GM23338 (cell line): ENCODE data around the gene PSMB11. TPM values are rescaled to one million over a fixed set of nuclear protein-coding genes. Genes with fewer than 3 reads are reported as not detected.

ENCODE experiments used
- ATAC-seq: fragments of 200-7000 bp; cut with Tn5 transposase; 3 replicates; pipeline ENCODE4 v1.9.1; 2020
- DNase-seq: peaks from one replicate; pipeline ENCODE4 v3.0.0-alpha.2; 2015; ENCODE audit warnings: low spot score
- H2AFZ ChIP-seq: fragments of 200-600 bp; sonication (generic); 2 replicates; pipeline ENCODE4 v1.8.0; 2016; ENCODE audit warnings: antibody characterized with exemption, mild to moderate bottlenecking, moderate library complexity
- H3F3A ChIP-seq: fragments of 200-600 bp; sonication (generic); replicated peaks from 2 replicates; pipeline ENCODE4 v1.8.0; 2017; ENCODE audit warnings: antibody characterized with exemption, mixed run types, low read depth
- H3K27ac ChIP-seq: fragments of 200-600 bp; sonication (generic); 2 replicates; pipeline ENCODE4 v1.6.1; 2016; ENCODE audit warnings: low read depth
- H3K27me3 ChIP-seq: fragments of 200-600 bp; sonication (generic); 2 replicates; pipeline ENCODE4 v1.8.0; 2016; ENCODE audit warnings: mild to moderate bottlenecking, mixed run types, moderate library complexity; ENCODE audit not compliant: insufficient read depth
- H3K36me3 ChIP-seq: fragments of 200-600 bp; sonication (generic); 2 replicates; pipeline ENCODE4 v1.8.0; 2016; ENCODE audit warnings: mild to moderate bottlenecking; ENCODE audit not compliant: insufficient read depth
- H3K4me1 ChIP-seq: fragments of 200-600 bp; sonication (generic); 2 replicates; pipeline ENCODE4 v1.8.0; 2016; ENCODE audit warnings: mild to moderate bottlenecking, moderate library complexity; ENCODE audit not compliant: insufficient read depth
- H3K4me2 ChIP-seq: fragments of 200-600 bp; sonication (generic); 2 replicates; pipeline ENCODE4 v1.7.1; 2017; ENCODE audit warnings: mixed run types
- H3K4me3 ChIP-seq: fragments of 200-600 bp; sonication (generic); 2 replicates; pipeline ENCODE4 v1.6.1; 2016; ENCODE audit warnings: mixed run types
- H3K79me2 ChIP-seq: fragments of 200-600 bp; sonication (generic); replicated peaks from 2 replicates; pipeline ENCODE4 v1.8.0; 2017; ENCODE audit warnings: mild to moderate bottlenecking; ENCODE audit not compliant: insufficient read depth
- H3K9me2 ChIP-seq: fragments of 200-600 bp; sonication (generic); 2 replicates; pipeline ENCODE4 v1.8.0; 2017; ENCODE audit not compliant: insufficient read depth
- H4K20me1 ChIP-seq: fragments of 200-600 bp; sonication (generic); replicated peaks from 2 replicates; pipeline ENCODE4 v1.8.0; 2017; ENCODE audit warnings: mild to moderate bottlenecking; ENCODE audit not compliant: insufficient read depth
- H3K27ac Mint-ChIP-seq: 2 replicates; pipeline ENCODE4 v1.8.0; 2020; ENCODE audit warnings: inconsistent platforms, mild to moderate bottlenecking, moderate library complexity, mixed read lengths
- H3K27me3 Mint-ChIP-seq: 3 replicates; pipeline ENCODE4 v1.8.0; 2022; ENCODE audit warnings: low read depth, mild to moderate bottlenecking, moderate library complexity, mixed read lengths, inconsistent platforms; ENCODE audit not compliant: insufficient read depth, poor library complexity
- H3K36me3 Mint-ChIP-seq: 3 replicates; pipeline ENCODE4 v1.8.0; 2021; ENCODE audit warnings: low read depth, mild to moderate bottlenecking, inconsistent platforms, moderate library complexity, mixed read lengths
- H3K4me1 Mint-ChIP-seq: 3 replicates; pipeline ENCODE4 v1.8.0; 2020; ENCODE audit warnings: mild to moderate bottlenecking, inconsistent platforms, mixed read lengths
- H3K4me3 Mint-ChIP-seq: 3 replicates; pipeline ENCODE4 v1.8.0; 2021; ENCODE audit warnings: moderate library complexity, mild to moderate bottlenecking, inconsistent platforms, mixed read lengths
- H3K9me3 Mint-ChIP-seq: 3 replicates; pipeline ENCODE4 v1.8.0; 2020; ENCODE audit warnings: moderate library complexity, mild to moderate bottlenecking, inconsistent platforms, mixed read lengths
- CTCF ChIP-seq, 2 experiments: fragments of 200-600 bp in 1 of 2; sonication (generic) in 1 of 2; conservative IDR thresholded peaks; 2 replicates each; pipeline versions ENCODE4 v1.5.1 to v1.6.1; 2016 to 2017; ENCODE audit warnings: antibody characterized with exemption in 2 of 2, low read depth in 2 of 2, mild to moderate bottlenecking in 2 of 2, moderate library complexity in 1 of 2
- ETS1 ChIP-seq: IDR thresholded peaks from 2 replicates; pipeline ENCODE4 v1.6.1; 2016; ENCODE audit warnings: antibody characterized with exemption
- EZH2 ChIP-seq: fragments of 200-600 bp; sonication (generic); IDR thresholded peaks from one replicate; pipeline ENCODE4 v1.8.0; 2017; ENCODE audit warnings: antibody characterized with exemption, mild to moderate bottlenecking, low read depth; ENCODE audit not compliant: unreplicated experiment
- EZH2phosphoT487 ChIP-seq: fragments of 200-600 bp; sonication (generic); IDR thresholded peaks from one replicate; pipeline ENCODE4 v1.8.1; 2018; ENCODE audit warnings: antibody characterized with exemption; ENCODE audit not compliant: unreplicated experiment
- JUNB ChIP-seq: IDR thresholded peaks from one replicate; pipeline ENCODE4 v1.6.1; 2016; ENCODE audit warnings: antibody characterized with exemption; ENCODE audit not compliant: unreplicated experiment
- NANOG ChIP-seq: IDR thresholded peaks from 2 replicates; pipeline ENCODE4 v1.6.1; 2016; ENCODE audit warnings: antibody characterized with exemption, borderline replicate concordance
- REST ChIP-seq: IDR thresholded peaks from one replicate; pipeline ENCODE4 v1.6.1; 2018; ENCODE audit warnings: antibody characterized with exemption; ENCODE audit not compliant: unreplicated experiment
- STAT1 ChIP-seq: IDR thresholded peaks from one replicate; pipeline ENCODE4 v1.6.1; 2016; ENCODE audit warnings: antibody characterized with exemption; ENCODE audit not compliant: unreplicated experiment
- ZNF114 ChIP-seq: fragments of 250-450 bp; sonication (Bioruptor Pico); IDR thresholded peaks from 2 replicates; pipeline ENCODE4 v1.5.0; 2020; ENCODE audit warnings: mild to moderate bottlenecking, moderate library complexity
- ZNF462 ChIP-seq: fragments of 250-450 bp; sonication (Bioruptor Pico); IDR thresholded peaks from 2 replicates; pipeline ENCODE4 v1.5.0; 2020; ENCODE audit warnings: mild to moderate bottlenecking, moderate library complexity
- polyA plus RNA-seq: library from polyadenylated mRNA; unstranded; fragments of >200 nt; fragmentation: Nextera tagmentation; extraction: Ambion mirVana; gene quantifications from 2 replicates; pipeline ENCODE4 v1.2.1, GENCODE V29; 2016
- total RNA-seq: library from RNA; depleted of rRNA; stranded (reverse); fragments of >200 nt; shearing (Covaris generic); gene quantifications from 2 replicates; pipeline ENCODE4 v1.2.3, GENCODE V29; 2014

The PSMB11 gene
- total and polyA plus RNA-seq, 2 experiments from 2014 or later = 0.07 TPM; not detected in 1

GRCh38 chr14:23085458-23085857 is 43.4 kb downstream of the PSMB11 start (continued):
- TF ChIP-seq ETS1 = no peak
- no peak for TF ChIP-seq EZH2phosphoT487
- no peak for TF ChIP-seq ZNF114 (CRISPR knock-in tag)
- no peak for TF ChIP-seq EZH2
- no peak for TF ChIP-seq JUNB
- no peak for TF ChIP-seq REST
- TF ChIP-seq STAT1 = no peak
- no peak for TF ChIP-seq NANOG
- no peak for TF ChIP-seq CTCF (conservative IDR thresholded peaks at IDR 0.05; ENCODE audit: low read depth in 2 of 2)

- no peak overlapping the region for H3K4me3 Mint-ChIP-seq
- no peaks in the 10 kb centered on the region for H3K4me1 Mint-ChIP-seq
- Histone ChIP-seq H2AFZ (no peak overlapping the region), H3K27ac (no peak overlapping the region), H3K36me3 (peaks cover 68% of the 10 kb centered on the region), H3K79me2 (peaks cover 48% of the 10 kb centered on the region), H3K4me3 (no peak overlapping the region), H4K20me1 (peaks cover 42% of the 10 kb centered on the region), H3K9me2 (no peaks in the 10 kb centered on the region), H3F3A (no peaks in the 10 kb centered on the region; the same call in 1 of the 2 replicates), H3K27me3 (no peaks in the 10 kb centered on the region), H3K4me1 (no peaks in the 10 kb centered on the region), H3K4me2 (no peak overlapping the region)
- no peak overlapping the region for H3K27ac Mint-ChIP-seq
- H3K27me3 Mint-ChIP-seq = peaks cover 2% of the 10 kb centered on the region
- DNase-seq = no peak
- H3K36me3 Mint-ChIP-seq = peaks cover 85% of the 10 kb centered on the region
- no peak for ATAC-seq
- H3K9me3 Mint-ChIP-seq = no peaks in the 10 kb centered on the region
- TF ChIP-seq JUNB (no peak), ZNF462 (CRISPR knock-in tag) (no peak), STAT1 (no peak)
These were observed 44.6 kb downstream of the PSMB11 start for GRCh38 chr14:23086565-23086964.
